NB4 (cell line): Measurements from ENCODE around the gene PDXP.

Source experiments
- TF ChIP-seq, protein P1 (sequence below): IDR thresholded peaks from one replicate; pipeline ENCODE4 v1.5.1; 2012; ENCODE audit warnings: low read depth, low read length
- TF ChIP-seq, protein P2 (sequence below): IDR thresholded peaks from 2 replicates; pipeline ENCODE4 v1.6.1; 2011; ENCODE audit warnings: low read depth, low read length

DNA sequence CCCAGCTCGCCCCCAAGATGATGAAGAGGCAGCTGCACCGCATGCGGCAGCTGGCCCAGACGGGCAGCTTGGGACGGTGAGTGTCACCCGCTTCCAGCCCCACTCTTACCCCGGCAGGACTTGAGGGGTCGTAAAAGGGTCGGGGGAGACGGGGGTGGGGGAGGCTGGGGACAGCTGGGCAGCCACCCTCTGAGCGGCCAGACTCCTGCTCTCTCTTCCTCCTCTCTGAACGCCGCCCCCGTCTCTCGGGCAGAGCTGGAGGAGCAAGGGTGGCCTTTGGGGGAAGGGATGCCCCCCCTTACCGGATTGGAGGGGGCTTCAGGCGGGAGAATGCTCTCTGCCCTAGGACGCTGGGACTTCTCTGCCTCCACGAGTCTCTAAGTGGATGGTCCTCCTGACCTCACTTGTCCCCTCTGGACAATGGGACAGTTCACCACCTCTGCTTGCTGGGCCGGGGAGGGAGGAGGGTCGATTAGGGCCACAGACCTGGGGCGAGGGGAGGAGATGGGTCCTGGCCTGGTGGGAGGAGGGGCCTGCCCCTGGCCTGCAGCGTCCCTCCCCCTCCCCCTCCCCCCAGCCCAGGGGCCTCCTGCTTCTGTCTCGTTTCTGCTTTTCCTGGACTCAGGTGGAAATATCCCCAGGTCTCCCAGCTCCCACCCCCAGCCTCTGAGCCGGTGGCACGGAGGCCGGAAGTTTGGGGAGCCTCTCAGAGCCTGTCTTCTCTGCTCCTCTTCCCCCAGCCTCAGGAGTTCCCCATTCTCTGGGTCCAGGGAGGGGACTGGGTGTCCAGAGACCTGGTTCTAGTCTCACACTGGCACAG lies 18.5 kb upstream of the PDXP start:
- TF ChIP-seq, protein P1, sequence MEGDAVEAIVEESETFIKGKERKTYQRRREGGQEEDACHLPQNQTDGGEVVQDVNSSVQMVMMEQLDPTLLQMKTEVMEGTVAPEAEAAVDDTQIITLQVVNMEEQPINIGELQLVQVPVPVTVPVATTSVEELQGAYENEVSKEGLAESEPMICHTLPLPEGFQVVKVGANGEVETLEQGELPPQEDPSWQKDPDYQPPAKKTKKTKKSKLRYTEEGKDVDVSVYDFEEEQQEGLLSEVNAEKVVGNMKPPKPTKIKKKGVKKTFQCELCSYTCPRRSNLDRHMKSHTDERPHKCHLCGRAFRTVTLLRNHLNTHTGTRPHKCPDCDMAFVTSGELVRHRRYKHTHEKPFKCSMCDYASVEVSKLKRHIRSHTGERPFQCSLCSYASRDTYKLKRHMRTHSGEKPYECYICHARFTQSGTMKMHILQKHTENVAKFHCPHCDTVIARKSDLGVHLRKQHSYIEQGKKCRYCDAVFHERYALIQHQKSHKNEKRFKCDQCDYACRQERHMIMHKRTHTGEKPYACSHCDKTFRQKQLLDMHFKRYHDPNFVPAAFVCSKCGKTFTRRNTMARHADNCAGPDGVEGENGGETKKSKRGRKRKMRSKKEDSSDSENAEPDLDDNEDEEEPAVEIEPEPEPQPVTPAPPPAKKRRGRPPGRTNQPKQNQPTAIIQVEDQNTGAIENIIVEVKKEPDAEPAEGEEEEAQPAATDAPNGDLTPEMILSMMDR: no peak
- TF ChIP-seq, protein P2, sequence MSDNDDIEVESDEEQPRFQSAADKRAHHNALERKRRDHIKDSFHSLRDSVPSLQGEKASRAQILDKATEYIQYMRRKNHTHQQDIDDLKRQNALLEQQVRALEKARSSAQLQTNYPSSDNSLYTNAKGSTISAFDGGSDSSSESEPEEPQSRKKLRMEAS: no peak
